PFSK-1 (cell line): ENCODE measurements around the gene SPG7.

ENCODE experiments used
- FOXP2 ChIP-seq: optimal IDR thresholded peaks from 2 replicates; pipeline ENCODE3; 2011; ENCODE audit warnings: borderline replicate concordance, control low read depth, inconsistent platforms; ENCODE audit not compliant: insufficient read depth; ENCODE audit errors: extremely low read length, extremely low read depth
- POLR2AphosphoS5 ChIP-seq: IDR thresholded peaks from 2 replicates; pipeline ENCODE4 v1.6.1; 2012; ENCODE audit warnings: low read depth, mild to moderate bottlenecking, control low read depth, low read length, moderate library complexity
- REST ChIP-seq, 2 experiments: IDR thresholded peaks; 2 replicates each; pipeline versions ENCODE4 v1.6.1 to v1.8.0; 2011 to 2012; ENCODE audit warnings: low read depth in 2 of 2, low read length in 2 of 2, control low read depth in 1 of 2, inconsistent platforms in 1 of 2, mild to moderate bottlenecking in 1 of 2, moderate library complexity in 1 of 2; ENCODE audit not compliant: insufficient read depth in 1 of 2
- SIN3A ChIP-seq: IDR thresholded peaks from 2 replicates; pipeline ENCODE4 v1.6.1; 2012; ENCODE audit warnings: mild to moderate bottlenecking, low read length, moderate library complexity, borderline replicate concordance; ENCODE audit not compliant: insufficient read depth
- TAF1 ChIP-seq: IDR thresholded peaks from 2 replicates; pipeline ENCODE4 v1.6.1; 2012; ENCODE audit warnings: low read length, control low read depth, borderline replicate concordance; ENCODE audit not compliant: insufficient read depth

The SPG7 gene

DNA sequence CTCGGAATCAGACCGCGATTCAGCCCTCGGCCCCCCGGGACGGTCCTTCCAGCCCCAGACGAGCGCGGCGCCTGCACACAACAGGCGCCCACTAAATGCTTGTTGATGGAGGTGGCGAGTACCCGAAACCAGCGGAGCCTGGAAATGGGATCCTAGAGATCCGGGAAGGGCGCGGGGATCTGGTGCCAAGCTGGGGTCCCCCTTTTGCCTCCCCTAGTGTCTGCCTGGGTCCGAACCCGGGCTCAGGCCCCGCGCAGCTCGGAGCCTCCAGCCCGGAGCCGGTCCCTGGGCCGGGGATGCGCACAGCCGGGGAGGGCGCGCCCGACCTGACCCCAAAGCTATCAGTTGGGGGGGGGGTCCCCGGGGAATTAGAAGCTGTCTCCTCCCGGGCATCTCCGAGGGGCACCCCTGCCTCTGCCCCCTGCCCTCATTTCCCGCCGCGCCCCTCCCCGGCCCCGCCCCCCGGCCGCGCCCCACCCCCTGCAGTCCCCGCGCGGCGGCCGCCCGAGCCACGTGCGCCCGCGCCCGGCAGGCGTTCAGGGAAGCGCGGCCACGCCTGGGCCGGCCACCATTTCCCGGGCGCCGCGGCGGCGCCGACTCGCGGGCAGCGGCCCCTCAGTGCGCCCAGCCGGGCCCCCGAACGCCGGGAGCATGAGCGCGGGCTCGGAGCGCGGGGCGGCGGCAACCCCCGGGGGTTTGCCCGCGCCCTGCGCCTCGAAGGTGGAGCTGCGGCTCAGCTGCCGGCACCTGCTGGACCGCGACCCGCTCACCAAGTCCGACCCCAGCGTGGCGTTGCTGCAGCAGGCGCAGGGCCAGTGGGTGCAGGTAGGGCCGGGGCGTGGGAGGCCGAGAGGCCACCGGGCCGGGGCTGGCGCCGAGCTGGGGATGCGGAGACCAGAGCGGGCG is 67.3 kb downstream of the SPG7 start, which contains the start of gene CPNE7:
CPNE7 (plus strand) TSS at position 512 of the 906 bp plus-strand sequence; CDS start at position 652, 140 bp downstream.
- TF ChIP-seq SIN3A (no peak), FOXP2 (no peak), TAF1 (no peak), REST (IDR thresholded peaks at IDR 0.05; ENCODE audit: insufficient read depth in 1 of 2, low read depth in 2 of 2, low read length in 2 of 2) (no peak), POLR2AphosphoS5 (no peak)

- TF ChIP-seq POLR2AphosphoS5 (no peak), FOXP2 (no peak), SIN3A (no peak), TAF1 (no peak), REST (IDR thresholded peaks at IDR 0.05; ENCODE audit: insufficient read depth in 1 of 2, low read depth in 2 of 2, low read length in 2 of 2) (no peak)
Measured at GRCh38 chr16:89576153-89577054, 68.2 kb downstream of the SPG7 start.

DNA sequence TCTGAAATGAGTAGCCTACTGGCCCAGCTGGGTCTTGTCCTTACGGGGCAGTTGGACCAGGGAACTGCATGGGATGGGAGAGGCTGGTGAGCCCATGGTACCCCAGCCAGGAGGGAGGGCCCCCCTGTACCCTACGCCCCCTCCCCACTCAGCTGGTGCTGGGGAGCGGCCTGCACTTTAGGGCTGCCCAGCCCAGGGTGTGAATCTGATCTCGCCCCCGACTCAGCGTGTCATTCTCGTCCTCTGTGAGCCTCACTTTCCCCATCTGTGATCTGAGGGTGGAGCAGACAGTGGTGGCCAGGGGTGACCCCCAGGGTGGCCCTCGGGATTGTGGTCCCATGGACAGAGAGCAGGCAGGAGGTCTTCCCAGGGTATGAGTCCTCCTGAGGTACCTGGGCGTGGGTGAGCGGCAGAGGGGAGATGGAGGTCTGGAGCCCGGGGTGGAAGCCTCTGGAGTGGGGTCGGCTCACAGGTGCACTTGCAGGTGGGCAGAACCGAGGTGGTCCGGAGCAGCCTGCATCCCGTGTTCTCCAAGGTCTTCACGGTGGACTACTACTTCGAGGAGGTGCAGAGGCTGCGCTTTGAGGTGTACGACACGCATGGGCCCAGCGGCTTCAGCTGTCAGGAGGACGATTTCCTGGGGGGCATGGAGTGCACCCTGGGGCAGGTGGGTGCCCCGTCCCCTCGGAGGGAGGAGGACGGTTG is 69.0 kb downstream of the SPG7 start:
- no peak for TF ChIP-seq REST (IDR thresholded peaks at IDR 0.05; ENCODE audit: insufficient read depth in 1 of 2, low read depth in 2 of 2, low read length in 2 of 2)
- TF ChIP-seq SIN3A: no peak
- TF ChIP-seq TAF1: no peak
- no peak for TF ChIP-seq FOXP2
- TF ChIP-seq POLR2AphosphoS5: no peak

DNA sequence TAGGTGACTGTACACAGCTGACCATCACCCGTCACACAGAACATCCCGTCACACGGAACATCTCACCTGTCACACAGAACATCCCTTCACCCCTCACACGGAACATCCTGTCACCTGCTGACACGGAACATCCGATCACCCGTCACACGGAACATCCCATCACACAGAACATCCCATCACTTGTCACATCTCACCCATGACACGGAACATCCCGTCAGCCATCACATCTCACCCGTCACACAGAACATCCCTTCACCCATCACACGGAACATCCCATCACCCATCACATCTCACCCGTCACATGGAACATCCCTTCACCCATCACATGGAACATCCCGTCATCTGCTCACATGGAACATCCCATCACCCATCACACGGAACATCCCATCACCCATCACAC is 71.1 kb downstream of the SPG7 start:
- TF ChIP-seq FOXP2 (no peak), SIN3A (no peak), REST (IDR thresholded peaks at IDR 0.05; ENCODE audit: insufficient read depth in 1 of 2, low read depth in 2 of 2, low read length in 2 of 2) (no peak), POLR2AphosphoS5 (no peak), TAF1 (no peak)
